ENCODE results near the gene TGFB2. TPM values are rescaled to one million over a fixed set of nuclear protein-coding genes. Genes with fewer than 3 reads are reported as not detected.

Gene TGFB2
- total and polyA plus RNA-seq, 2 experiments from 2014 or later = 0.31 to 1.4 TPM

- Histone ChIP-seq H3F3A (replicated peaks; ENCODE audit: low read depth) (no peaks in the 10 kb centered on the region), H3K27ac (ENCODE audit: low read depth) (no peak overlapping the region)
These were observed 85.2 kb downstream of the TGFB2 start for GRCh38 chr1:218430346-218430745.

More at GRCh38 chr1:218430346-218430745, 85.2 kb downstream of the TGFB2 start:
- Mint-ChIP-seq H3K27me3 (ENCODE audit: insufficient read depth, low read depth, poor library complexity) (no peaks in the 10 kb centered on the region), H3K4me3 (no peak overlapping the region), H3K4me1 (no peaks in the 10 kb centered on the region), H3K9me3 (no peaks in the 10 kb centered on the region), H3K27ac (no peak overlapping the region), H3K36me3 (ENCODE audit: low read depth) (no peaks in the 10 kb centered on the region)
- Histone ChIP-seq H3K4me2 (no peak overlapping the region), H3K4me1 (ENCODE audit: insufficient read depth) (no peaks in the 10 kb centered on the region), H3K9me2 (ENCODE audit: insufficient read depth) (no peaks in the 10 kb centered on the region), H3K79me2 (replicated peaks; ENCODE audit: insufficient read depth) (no peaks in the 10 kb centered on the region), H3K27me3 (ENCODE audit: insufficient read depth) (no peaks in the 10 kb centered on the region), H2AFZ (no peak overlapping the region), H3K4me3 (no peak overlapping the region), H4K20me1 (replicated peaks; ENCODE audit: insufficient read depth) (no peaks in the 10 kb centered on the region), H3K36me3 (ENCODE audit: insufficient read depth) (no peaks in the 10 kb centered on the region)
- no peak for ATAC-seq
- TF ChIP-seq ETS1 (IDR thresholded peaks at IDR 0.05) (no peak), CREB1 (CRISPR knock-in tag; IDR thresholded peaks at IDR 0.05; ENCODE audit: low read depth) (no peak), ZNF462 (CRISPR knock-in tag; IDR thresholded peaks at IDR 0.05) (no peak), ZNF331 (CRISPR knock-in tag; IDR thresholded peaks at IDR 0.05; ENCODE audit: low read depth) (no peak)
- no peak for DNase-seq (ENCODE audit: low spot score)

Data from GM23338 (cell line).